ENCODE data around the gene SGMS1. TPM values are rescaled to one million over a fixed set of nuclear protein-coding genes. Genes with fewer than 3 reads are reported as not detected.

The SGMS1 gene
- total and polyA plus RNA-seq, 2 donors (not counting 1 experiment from before 2014, with no cell fraction given), result 10.0 to 43.5 TPM

DNA sequence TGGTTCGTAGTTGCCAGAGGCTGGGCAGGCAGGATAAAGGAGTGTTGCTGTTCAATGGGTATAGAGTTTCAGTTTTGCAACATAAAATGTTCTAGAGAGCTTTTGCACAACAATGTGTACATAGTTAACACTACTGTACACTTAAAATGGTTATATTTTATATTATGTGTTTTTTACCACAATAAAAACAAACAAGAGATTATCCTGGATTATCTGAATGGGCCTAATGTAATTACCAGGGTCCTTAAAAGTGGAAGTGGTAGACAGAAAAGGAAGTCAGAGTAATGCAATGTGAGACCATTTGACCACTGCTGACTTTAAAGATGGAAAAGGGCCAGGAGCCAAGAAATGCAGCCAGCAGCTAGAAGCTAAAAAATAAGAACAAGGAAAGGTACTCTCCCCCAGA is 159.7 kb downstream of the SGMS1 start:
- Histone ChIP-seq H4K20me1 (ENCODE audit: control insufficient read depth, insufficient read depth, low read length, poor library complexity, severe bottlenecking) (no peaks in the 10 kb centered on the region), H3K36me3 (replicated peaks in 1 of 2; ENCODE audit: control extremely low read depth in 1 of 2, control insufficient read depth in 1 of 2, extremely low read depth in 1 of 2, insufficient read depth in 2 of 2, low read length in 1 of 2) (peaks cover 9 to 13% of the 10 kb centered on the region in 2 experiments), H3K4me3 (ENCODE audit: control extremely low read depth in 1 of 5, extremely low read depth in 1 of 5, insufficient read depth in 1 of 5, low read depth in 2 of 5, low read length in 4 of 5) (no peak overlapping the region), H3K27me3 (replicated peaks in 1 of 4; ENCODE audit: control extremely low read depth in 1 of 4, control insufficient read depth in 3 of 4, insufficient read depth in 4 of 4, low read length in 3 of 4) (no peaks in the 10 kb centered on the region), H3K79me2 (ENCODE audit: control insufficient read depth, insufficient read depth, low read length) (peaks cover 11% of the 10 kb centered on the region), H2AFZ (ENCODE audit: insufficient read depth, low read depth, low read length, poor library complexity, severe bottlenecking) (no peak overlapping the region), H3K4me1 (ENCODE audit: control insufficient read depth in 2 of 2, insufficient read depth in 2 of 2, low read length in 2 of 2) (peaks cover 3 to 10% of the 10 kb centered on the region in 2 donors), H3K9me3 (ENCODE audit: control extremely low read depth in 1 of 3, control insufficient read depth in 2 of 3, insufficient read depth in 1 of 3, low read length in 2 of 3) (no peaks in the 10 kb centered on the region), H3K27ac (ENCODE audit: low read length in 2 of 2) (no peak overlapping the region), H3K9ac (ENCODE audit: low read length) (no peak overlapping the region), H3K4me2 (replicated peaks; ENCODE audit: low read depth, low read length, poor library complexity, severe bottlenecking) (no peak overlapping the region)
- no peak overlapping the region for H3K4me3 Mint-ChIP-seq
- no peak for DNase-seq
- no CpG with 5 or more reads among the region's 1 CpG for WGBS (ENCODE audit: insufficient coverage)
- ATAC-seq (ENCODE audit: low read depth), result no peak
- H3K4me1 Mint-ChIP-seq, result peaks cover 24% of the 10 kb centered on the region
- intact Hi-C loops (cut with micrococcal nuclease), result no loop called here
- ChIA-PET CTCF (no interaction called here), POLR2A (no interaction called here)
- no peak overlapping the region for H3K27ac Mint-ChIP-seq
- no peaks in the 10 kb centered on the region for H3K9me3 Mint-ChIP-seq (ENCODE audit: insufficient read depth)
- H3K27me3 Mint-ChIP-seq, result no peaks in the 10 kb centered on the region
- TF ChIP-seq, protein P1, sequence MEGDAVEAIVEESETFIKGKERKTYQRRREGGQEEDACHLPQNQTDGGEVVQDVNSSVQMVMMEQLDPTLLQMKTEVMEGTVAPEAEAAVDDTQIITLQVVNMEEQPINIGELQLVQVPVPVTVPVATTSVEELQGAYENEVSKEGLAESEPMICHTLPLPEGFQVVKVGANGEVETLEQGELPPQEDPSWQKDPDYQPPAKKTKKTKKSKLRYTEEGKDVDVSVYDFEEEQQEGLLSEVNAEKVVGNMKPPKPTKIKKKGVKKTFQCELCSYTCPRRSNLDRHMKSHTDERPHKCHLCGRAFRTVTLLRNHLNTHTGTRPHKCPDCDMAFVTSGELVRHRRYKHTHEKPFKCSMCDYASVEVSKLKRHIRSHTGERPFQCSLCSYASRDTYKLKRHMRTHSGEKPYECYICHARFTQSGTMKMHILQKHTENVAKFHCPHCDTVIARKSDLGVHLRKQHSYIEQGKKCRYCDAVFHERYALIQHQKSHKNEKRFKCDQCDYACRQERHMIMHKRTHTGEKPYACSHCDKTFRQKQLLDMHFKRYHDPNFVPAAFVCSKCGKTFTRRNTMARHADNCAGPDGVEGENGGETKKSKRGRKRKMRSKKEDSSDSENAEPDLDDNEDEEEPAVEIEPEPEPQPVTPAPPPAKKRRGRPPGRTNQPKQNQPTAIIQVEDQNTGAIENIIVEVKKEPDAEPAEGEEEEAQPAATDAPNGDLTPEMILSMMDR (IDR thresholded peaks at IDR 0.05), result no peak
- no peak for TF ChIP-seq EZH2 (IDR thresholded peaks at IDR 0.05; ENCODE audit: borderline replicate concordance, insufficient read depth, low read depth, low read length, poor library complexity, severe bottlenecking)

DNA sequence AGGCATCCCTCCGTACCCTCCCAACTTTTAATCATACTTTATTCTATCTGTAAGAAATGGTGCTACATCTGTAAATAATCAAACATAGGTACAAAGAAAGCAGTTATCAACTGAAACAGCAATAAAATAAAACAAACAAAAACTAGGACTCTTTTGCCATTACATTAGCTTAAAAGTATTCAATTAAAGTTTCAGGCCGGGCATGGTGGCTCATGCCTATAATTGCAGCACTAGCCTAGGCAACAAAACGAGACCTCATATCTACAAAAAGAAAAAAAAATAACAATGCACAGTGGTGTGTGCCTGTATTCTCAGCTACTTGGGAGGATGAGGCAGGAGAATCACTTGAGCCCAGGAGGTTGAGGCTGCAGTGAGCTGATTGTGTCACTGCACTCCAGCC is 161.9 kb downstream of the SGMS1 start:
- Histone ChIP-seq H3K79me2 (ENCODE audit: control insufficient read depth, insufficient read depth, low read length) (peaks cover 11% of the 10 kb centered on the region), H4K20me1 (ENCODE audit: control insufficient read depth, insufficient read depth, low read length, poor library complexity, severe bottlenecking) (no peaks in the 10 kb centered on the region), H3K9me3 (ENCODE audit: control extremely low read depth in 1 of 3, control insufficient read depth in 2 of 3, insufficient read depth in 1 of 3, low read length in 2 of 3) (no peaks in the 10 kb centered on the region), H2AFZ (ENCODE audit: insufficient read depth, low read depth, low read length, poor library complexity, severe bottlenecking) (no peak overlapping the region), H3K27me3 (replicated peaks in 1 of 4; ENCODE audit: control extremely low read depth in 1 of 4, control insufficient read depth in 3 of 4, insufficient read depth in 4 of 4, low read length in 3 of 4) (no peaks in the 10 kb centered on the region), H3K4me1 (ENCODE audit: control insufficient read depth in 2 of 2, insufficient read depth in 2 of 2, low read length in 2 of 2) (no peaks in the 10 kb centered on the region), H3K36me3 (replicated peaks in 1 of 2; ENCODE audit: control extremely low read depth in 1 of 2, control insufficient read depth in 1 of 2, extremely low read depth in 1 of 2, insufficient read depth in 2 of 2, low read length in 1 of 2) (peaks cover 6 to 13% of the 10 kb centered on the region in 2 experiments), H3K9ac (ENCODE audit: low read length) (no peak overlapping the region), H3K4me2 (replicated peaks; ENCODE audit: low read depth, low read length, poor library complexity, severe bottlenecking) (no peak overlapping the region), H3K4me3 (ENCODE audit: control extremely low read depth in 1 of 5, extremely low read depth in 1 of 5, insufficient read depth in 1 of 5, low read depth in 2 of 5, low read length in 4 of 5) (no peak overlapping the region), H3K27ac (ENCODE audit: low read length in 2 of 2) (no peak overlapping the region)
- DNase-seq, result no peak
- no peaks in the 10 kb centered on the region for H3K27me3 Mint-ChIP-seq
- peaks cover 4% of the 10 kb centered on the region for H3K4me1 Mint-ChIP-seq
- no CpG with 5 or more reads among the region's 3 CpGs for WGBS (ENCODE audit: insufficient coverage)
- no peak for ATAC-seq (ENCODE audit: low read depth)
- ChIA-PET POLR2A (no interaction called here), CTCF (no interaction called here)
- H3K27ac Mint-ChIP-seq, result no peak overlapping the region
- no peaks in the 10 kb centered on the region for H3K9me3 Mint-ChIP-seq (ENCODE audit: insufficient read depth)
- H3K4me3 Mint-ChIP-seq, result no peak overlapping the region
- intact Hi-C loops (cut with micrococcal nuclease), result no loop called here
- TF ChIP-seq, protein P1 (IDR thresholded peaks at IDR 0.05), result no peak
- no peak for TF ChIP-seq EZH2 (IDR thresholded peaks at IDR 0.05; ENCODE audit: borderline replicate concordance, insufficient read depth, low read depth, low read length, poor library complexity, severe bottlenecking)
